ENCODE results near the gene CNFN. TPM values are rescaled to one million over a fixed set of nuclear protein-coding genes. Genes with fewer than 3 reads are reported as not detected.

CNFN gene
- total and polyA plus RNA-seq, 10 of the 15 experiments (the other 5 are each of a cell fraction or from before 2014, with no cell fraction given) = 0.60 TPM; not detected in 9

DNA sequence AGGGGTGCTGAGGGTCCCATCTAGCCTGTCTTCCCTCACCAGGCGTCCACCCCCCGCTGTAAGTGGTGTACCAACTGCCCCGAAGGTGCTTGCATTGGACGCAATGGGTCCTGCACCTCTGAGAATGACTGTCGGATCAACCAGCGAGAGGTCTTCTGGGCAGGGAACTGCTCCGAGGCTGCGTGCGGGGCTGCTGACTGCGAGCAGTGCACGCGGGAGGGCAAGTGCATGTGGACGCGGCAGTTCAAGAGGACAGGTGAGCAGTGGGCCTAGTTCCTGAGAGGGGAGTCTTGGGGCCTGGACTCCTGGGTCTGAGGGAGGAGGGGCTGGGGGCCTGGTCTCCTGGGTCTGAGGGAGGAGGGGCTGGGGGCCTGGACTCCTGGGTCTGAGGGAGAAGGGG is 27.8 kb downstream of the CNFN start (continued):
- TF ChIP-seq, protein P1, sequence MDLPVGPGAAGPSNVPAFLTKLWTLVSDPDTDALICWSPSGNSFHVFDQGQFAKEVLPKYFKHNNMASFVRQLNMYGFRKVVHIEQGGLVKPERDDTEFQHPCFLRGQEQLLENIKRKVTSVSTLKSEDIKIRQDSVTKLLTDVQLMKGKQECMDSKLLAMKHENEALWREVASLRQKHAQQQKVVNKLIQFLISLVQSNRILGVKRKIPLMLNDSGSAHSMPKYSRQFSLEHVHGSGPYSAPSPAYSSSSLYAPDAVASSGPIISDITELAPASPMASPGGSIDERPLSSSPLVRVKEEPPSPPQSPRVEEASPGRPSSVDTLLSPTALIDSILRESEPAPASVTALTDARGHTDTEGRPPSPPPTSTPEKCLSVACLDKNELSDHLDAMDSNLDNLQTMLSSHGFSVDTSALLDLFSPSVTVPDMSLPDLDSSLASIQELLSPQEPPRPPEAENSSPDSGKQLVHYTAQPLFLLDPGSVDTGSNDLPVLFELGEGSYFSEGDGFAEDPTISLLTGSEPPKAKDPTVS (IDR thresholded peaks at IDR 0.05; ENCODE audit: low read depth, low read length) = no peak
- no peak for TF ChIP-seq CEBPB (IDR thresholded peaks at IDR 0.05; ENCODE audit: borderline replicate concordance in 1 of 2, low read depth in 2 of 2, low read length in 2 of 2)

DNA sequence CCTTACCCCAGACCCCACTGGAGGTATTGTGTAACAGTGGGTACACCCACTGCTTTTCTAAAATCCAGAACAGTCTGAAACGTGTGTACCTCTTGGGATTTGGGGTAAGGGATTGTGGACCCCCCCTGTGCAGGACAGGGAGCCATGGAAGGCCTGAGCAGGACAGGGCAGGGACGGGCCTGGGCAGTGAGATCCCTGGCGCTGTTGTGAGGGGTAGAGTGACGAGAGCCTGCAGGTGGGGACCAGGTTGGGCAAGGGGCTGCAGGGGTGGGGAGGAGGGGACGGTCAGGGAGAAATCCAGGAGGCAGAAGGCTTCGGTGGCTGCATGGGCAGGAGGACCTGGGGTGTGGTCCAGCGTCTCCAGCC is 28.6 kb downstream of the CNFN start:
- DNase-seq (ENCODE audit: low read depth, low spot score) (no peak), ATAC-seq (no peak), FAIRE-seq (no peak)
- Histone ChIP-seq H3K9ac (ENCODE audit: control insufficient read depth, insufficient read depth, low read length) (no peak overlapping the region), H3K27ac (ENCODE audit: control insufficient read depth, insufficient read depth) (no peak overlapping the region), H3K4me2 (ENCODE audit: control insufficient read depth, insufficient read depth) (no peak overlapping the region), H2AFZ (ENCODE audit: control insufficient read depth, low read depth, low read length) (no peak overlapping the region), H4K20me1 (ENCODE audit: control insufficient read depth, insufficient read depth) (no peaks in the 10 kb centered on the region), H3K27me3 (replicated peaks in 1 of 2; ENCODE audit: control insufficient read depth in 2 of 2, insufficient read depth in 2 of 2, low read length in 1 of 2) (no peaks in the 10 kb centered on the region), H3K4me1 (ENCODE audit: control insufficient read depth, insufficient read depth, low read length) (peaks cover 4% of the 10 kb centered on the region), H3K9me3 (replicated peaks; ENCODE audit: control insufficient read depth, insufficient read depth, low read length) (peaks cover 6% of the 10 kb centered on the region; the same call in 1 of the 3 replicates), H3K79me2 (ENCODE audit: control insufficient read depth, insufficient read depth, low read length) (no peaks in the 10 kb centered on the region), H3K36me3 (ENCODE audit: control insufficient read depth in 2 of 2, insufficient read depth in 2 of 2, low read length in 1 of 2) (no peaks in the 10 kb centered on the region; a peak in 2 of 4 replicates), H3K4me3 (no peak overlapping the region)
- WGBS (ENCODE audit: insufficient coverage, insufficient replicate concordance, low lambda C conversion rate, missing lambda C conversion rate) = 45% methylated on average over 2 of the region's 7 CpGs
- TF ChIP-seq HDGF (IDR thresholded peaks at IDR 0.05) (no peak), BMI1 (IDR thresholded peaks at IDR 0.05; ENCODE audit: borderline replicate concordance) (no peak), IRF4 (IDR thresholded peaks at IDR 0.05; ENCODE audit: low read depth, low read length) (no peak), MEF2B (IDR thresholded peaks at IDR 0.05; ENCODE audit: partially characterized antibody, poor library complexity, severe bottlenecking) (no peak), POU2F2 (IDR thresholded peaks at IDR 0.05; ENCODE audit: borderline replicate concordance, low read depth, low read length) (no peak), MXI1 (IDR thresholded peaks at IDR 0.05; ENCODE audit: low read depth, low read length) (no peak), BCL11A (IDR thresholded peaks at IDR 0.05; ENCODE audit: low read depth, low read length) (no peak), CBX3 (IDR thresholded peaks at IDR 0.05; ENCODE audit: borderline replicate concordance, low read depth) (no peak), ESRRA (IDR thresholded peaks at IDR 0.05; ENCODE audit: low read length) (no peak), NFYA (IDR thresholded peaks at IDR 0.05; ENCODE audit: borderline replicate concordance, low read depth, low read length) (no peak), GATAD2B (conservative IDR thresholded peaks at IDR 0.05; ENCODE audit: low read depth) (no peak), TARDBP (IDR thresholded peaks at IDR 0.05; ENCODE audit: borderline replicate concordance) (no peak), ASH2L (IDR thresholded peaks at IDR 0.05; ENCODE audit: borderline replicate concordance, low read depth) (no peak)
- TF ChIP-seq, protein P2, sequence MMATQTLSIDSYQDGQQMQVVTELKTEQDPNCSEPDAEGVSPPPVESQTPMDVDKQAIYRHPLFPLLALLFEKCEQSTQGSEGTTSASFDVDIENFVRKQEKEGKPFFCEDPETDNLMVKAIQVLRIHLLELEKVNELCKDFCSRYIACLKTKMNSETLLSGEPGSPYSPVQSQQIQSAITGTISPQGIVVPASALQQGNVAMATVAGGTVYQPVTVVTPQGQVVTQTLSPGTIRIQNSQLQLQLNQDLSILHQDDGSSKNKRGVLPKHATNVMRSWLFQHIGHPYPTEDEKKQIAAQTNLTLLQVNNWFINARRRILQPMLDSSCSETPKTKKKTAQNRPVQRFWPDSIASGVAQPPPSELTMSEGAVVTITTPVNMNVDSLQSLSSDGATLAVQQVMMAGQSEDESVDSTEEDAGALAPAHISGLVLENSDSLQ (IDR thresholded peaks at IDR 0.05) = no peak
- TF ChIP-seq, protein P3, sequence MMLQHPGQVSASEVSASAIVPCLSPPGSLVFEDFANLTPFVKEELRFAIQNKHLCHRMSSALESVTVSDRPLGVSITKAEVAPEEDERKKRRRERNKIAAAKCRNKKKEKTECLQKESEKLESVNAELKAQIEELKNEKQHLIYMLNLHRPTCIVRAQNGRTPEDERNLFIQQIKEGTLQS (IDR thresholded peaks at IDR 0.05; ENCODE audit: borderline replicate concordance, extremely low read depth, low read depth, low read length) = no peak
- TF ChIP-seq, protein P4, sequence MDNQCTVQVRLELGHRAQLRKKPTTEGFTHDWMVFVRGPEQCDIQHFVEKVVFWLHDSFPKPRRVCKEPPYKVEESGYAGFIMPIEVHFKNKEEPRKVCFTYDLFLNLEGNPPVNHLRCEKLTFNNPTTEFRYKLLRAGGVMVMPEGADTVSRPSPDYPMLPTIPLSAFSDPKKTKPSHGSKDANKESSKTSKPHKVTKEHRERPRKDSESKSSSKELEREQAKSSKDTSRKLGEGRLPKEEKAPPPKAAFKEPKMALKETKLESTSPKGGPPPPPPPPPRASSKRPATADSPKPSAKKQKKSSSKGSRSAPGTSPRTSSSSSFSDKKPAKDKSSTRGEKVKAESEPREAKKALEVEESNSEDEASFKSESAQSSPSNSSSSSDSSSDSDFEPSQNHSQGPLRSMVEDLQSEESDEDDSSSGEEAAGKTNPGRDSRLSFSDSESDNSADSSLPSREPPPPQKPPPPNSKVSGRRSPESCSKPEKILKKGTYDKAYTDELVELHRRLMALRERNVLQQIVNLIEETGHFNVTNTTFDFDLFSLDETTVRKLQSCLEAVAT (IDR thresholded peaks at IDR 0.05) = no peak
- in situ Hi-C loops (cut with MboI) (no loop called here), intact Hi-C loops (cut with micrococcal nuclease; ENCODE audit: unreplicated experiment) (no loop called here)
- CTCF ChIA-PET = no interaction called here
- SMC1A ChIA-PET (ENCODE audit: uncharacterized antibody, unreplicated experiment) = no interaction called here
- BruUV-seq (replicated peaks) = no TSS peak
- RAD21 ChIA-PET (ENCODE audit: unreplicated experiment) = no interaction called here
- POLR2A ChIA-PET = no interaction called here

Measured in GM12878 (cell line).